Measurements from ENCODE around the gene STX18. TPM values are rescaled to one million over a fixed set of nuclear protein-coding genes. Genes with fewer than 3 reads are reported as not detected.

The STX18 gene
- total RNA-seq, 2 experiments from 2014 or later = 19.5 to 20.0 TPM

GRCh38 chr4:4526401-4526800 lies 15.4 kb downstream of the STX18 start:
- H3K4me3 Mint-ChIP-seq = no peak overlapping the region
- no peaks in the 10 kb centered on the region for H3K27me3 Mint-ChIP-seq
- no peak for DNase-seq
- no peak for TF ChIP-seq CTCF (IDR thresholded peaks at IDR 0.05)
- no peak for ATAC-seq
- no peak overlapping the region for H3K27ac Mint-ChIP-seq
- H3K4me1 Mint-ChIP-seq (ENCODE audit: low read depth) = peaks cover 33% of the 10 kb centered on the region
- H3K9me3 Mint-ChIP-seq = no peaks in the 10 kb centered on the region
- ChIA-PET POLR2A (interaction anchor here (0.5 to 2.4 kb wide), 3 partner anchors 10 to 1606 kb away, joined by 3 to 11 read pairs (median 5); partner anchors contain the start of gene STX18), CTCF (no interaction called here)
- intact Hi-C loops (cut with micrococcal nuclease) = no loop called here
- peaks cover 1% of the 10 kb centered on the region for H3K36me3 Mint-ChIP-seq (ENCODE audit: low read depth)

GRCh38 chr4:4524364-4524763 lies 17.5 kb downstream of the STX18 start:
- ATAC-seq = peak; percentile 100
- peaks cover 1% of the 10 kb centered on the region for H3K36me3 Mint-ChIP-seq (ENCODE audit: low read depth)
- H3K27me3 Mint-ChIP-seq = no peaks in the 10 kb centered on the region
- intact Hi-C loops (cut with micrococcal nuclease) = no loop called here
- peak; percentile 61 for DNase-seq
- H3K27ac Mint-ChIP-seq = peak overlapping the region; percentile 17
- H3K9me3 Mint-ChIP-seq = no peaks in the 10 kb centered on the region
- ChIA-PET POLR2A (interaction anchor here (0.6 to 2.4 kb wide), 4 partner anchors 12 to 206 kb away, joined by 3 to 11 read pairs (median 3); partner anchors contain the start of gene STX18), CTCF (interaction anchor here (1.0 to 2.2 kb wide), 6 partner anchors 9 to 1288 kb away, joined by 3 to 16 read pairs (median 4); partner anchors contain the start of gene STX18)
- H3K4me3 Mint-ChIP-seq = no peak overlapping the region
- H3K4me1 Mint-ChIP-seq (ENCODE audit: low read depth) = peaks cover 41% of the 10 kb centered on the region
- peak; percentile 23 for TF ChIP-seq CTCF (IDR thresholded peaks at IDR 0.05)

- DNase-seq = no peak
- ATAC-seq = no peak
- peaks cover 50% of the 10 kb centered on the region for H3K4me1 Mint-ChIP-seq (ENCODE audit: low read depth)
- intact Hi-C loops (cut with micrococcal nuclease) = no loop called here
- POLR2A ChIA-PET = no interaction called here
- H3K27ac Mint-ChIP-seq = no peak overlapping the region
- TF ChIP-seq CTCF (IDR thresholded peaks at IDR 0.05) = no peak
- no peak overlapping the region for H3K4me3 Mint-ChIP-seq
- no peaks in the 10 kb centered on the region for H3K9me3 Mint-ChIP-seq
- CTCF ChIA-PET = interaction anchor here (2.0 kb wide), 1 partner anchor 15 kb away, joined by 6 read pairs; no protein-coding TSS in a partner anchor
- H3K27me3 Mint-ChIP-seq = no peaks in the 10 kb centered on the region
- H3K36me3 Mint-ChIP-seq (ENCODE audit: low read depth) = no peaks in the 10 kb centered on the region
Observed at GRCh38 chr4:4521731-4522130, 20.1 kb downstream of the STX18 start.

- no peaks in the 10 kb centered on the region for H3K36me3 Mint-ChIP-seq (ENCODE audit: low read depth)
- DNase-seq (no peak), ATAC-seq (no peak)
- no peaks in the 10 kb centered on the region for H3K9me3 Mint-ChIP-seq
- H3K4me1 Mint-ChIP-seq (ENCODE audit: low read depth) = peaks cover 50% of the 10 kb centered on the region
- H3K27ac Mint-ChIP-seq = no peak overlapping the region
- CTCF ChIA-PET = interaction anchor here (1.1 to 2.2 kb wide), 5 partner anchors 14 to 53 kb away, joined by 3 to 7 read pairs (median 5); no protein-coding TSS in a partner anchor
- POLR2A ChIA-PET = interaction anchor here (0.5 kb wide), 1 partner anchor 23 kb away, joined by 5 read pairs; no protein-coding TSS in a partner anchor
- intact Hi-C loops (cut with micrococcal nuclease) = no loop called here
- TF ChIP-seq CTCF (IDR thresholded peaks at IDR 0.05) = no peak
- H3K4me3 Mint-ChIP-seq = no peak overlapping the region
- H3K27me3 Mint-ChIP-seq = no peaks in the 10 kb centered on the region
Observed at GRCh38 chr4:4521136-4521535, 20.7 kb downstream of the STX18 start.

GRCh38 chr4:4519297-4519894 lies 22.5 kb downstream of the STX18 start:
- no peak for ATAC-seq
- intact Hi-C loops (cut with micrococcal nuclease) = no loop called here
- Mint-ChIP-seq H3K36me3 (ENCODE audit: low read depth) (no peaks in the 10 kb centered on the region), H3K4me1 (ENCODE audit: low read depth) (peaks cover 48% of the 10 kb centered on the region), H3K4me3 (no peak overlapping the region), H3K27ac (no peak overlapping the region), H3K9me3 (no peaks in the 10 kb centered on the region), H3K27me3 (no peaks in the 10 kb centered on the region)
- TF ChIP-seq CTCF (IDR thresholded peaks at IDR 0.05) = peak; percentile 38
- POLR2A ChIA-PET = interaction anchor here (0.8 to 2.6 kb wide), 3 partner anchors 23 to 271 kb away, joined by 3 to 12 read pairs (median 3); partner anchors contain the start of genes STX18 and TMEM128
- CTCF ChIA-PET = interaction anchor here (1.0 to 2.2 kb wide), 7 partner anchors 8 to 23 kb away, joined by 3 to 9 read pairs (median 7); no protein-coding TSS in a partner anchor
- no peak for DNase-seq

Data from activated CD8-positive, alpha-beta T cell treated with anti-CD3 and anti-CD28 coated beads for 36 hours (primary cell).